HL-60 (cell line): ENCODE data around the gene ADGRE3.
"Not testable (repeated sequence)": the region's sequence is repeated elsewhere in the genome, so short reads cannot be mapped to it uniquely, and the experiment has no call there.

Experiments used
- DNase-seq, 2 experiments: peaks; one replicate each; pipeline ENCODE4 v3.0.0-alpha.2; 2010 to 2020; ENCODE audit warnings: low read depth in 1 of 2, low spot score in 1 of 2
- H3K27ac ChIP-seq: fragments of 250-450 bp; sonication (Bioruptor Pico); replicated peaks from 2 replicates; pipeline ENCODE4 v1.5.1; 2020; ENCODE audit warnings: mild to moderate bottlenecking, moderate library complexity
- H3K27me3 ChIP-seq: fragments of 250-450 bp; sonication (Bioruptor Pico); 2 replicates; pipeline ENCODE4 v1.5.1; 2021; ENCODE audit warnings: mild to moderate bottlenecking, moderate library complexity; ENCODE audit not compliant: insufficient read depth, poor library complexity, severe bottlenecking
- H3K4me3 ChIP-seq: replicated peaks from 2 replicates; pipeline ENCODE4 v1.5.1; 2011; ENCODE audit warnings: mild to moderate bottlenecking, control low read depth, low read length; ENCODE audit not compliant: insufficient read depth
- CTCF ChIP-seq: IDR thresholded peaks from one replicate; pipeline ENCODE4 v1.5.1; 2011; ENCODE audit warnings: low read length, control low read depth, inconsistent platforms; ENCODE audit not compliant: insufficient read depth
- GABPA ChIP-seq: IDR thresholded peaks from 2 replicates; pipeline ENCODE4 v1.6.1; 2012; ENCODE audit warnings: low read depth
- POLR2AphosphoS5 ChIP-seq: IDR thresholded peaks from 2 replicates; pipeline ENCODE4 v1.6.1; 2012; ENCODE audit warnings: low read depth
- REST ChIP-seq: IDR thresholded peaks from 2 replicates; pipeline ENCODE4 v1.6.1; 2012; ENCODE audit warnings: low read depth; ENCODE audit not compliant: insufficient replicate concordance
- SPI1 ChIP-seq: IDR thresholded peaks from 2 replicates; pipeline ENCODE4 v1.6.1; 2012; ENCODE audit warnings: low read depth, mild to moderate bottlenecking, borderline replicate concordance

ADGRE3 gene

GRCh38 chr19:14595558-14595957, 79.1 kb downstream of the ADGRE3 start:
- H3K27ac ChIP-seq: no peak overlapping the region
- H3K4me3 ChIP-seq: no peak overlapping the region
- TF ChIP-seq CTCF (no peak), GABPA (no peak), POLR2AphosphoS5 (no peak), REST (no peak), SPI1 (no peak)
- DNase-seq: no peak
- H3K27me3 ChIP-seq: no peaks in the 10 kb centered on the region

- H3K27me3 ChIP-seq, DNase-seq, H3K4me3 ChIP-seq, H3K27ac ChIP-seq: not testable (repeated sequence)
Observed at GRCh38 chr19:14589433-14589832, 85.2 kb downstream of the ADGRE3 start.

DNA sequence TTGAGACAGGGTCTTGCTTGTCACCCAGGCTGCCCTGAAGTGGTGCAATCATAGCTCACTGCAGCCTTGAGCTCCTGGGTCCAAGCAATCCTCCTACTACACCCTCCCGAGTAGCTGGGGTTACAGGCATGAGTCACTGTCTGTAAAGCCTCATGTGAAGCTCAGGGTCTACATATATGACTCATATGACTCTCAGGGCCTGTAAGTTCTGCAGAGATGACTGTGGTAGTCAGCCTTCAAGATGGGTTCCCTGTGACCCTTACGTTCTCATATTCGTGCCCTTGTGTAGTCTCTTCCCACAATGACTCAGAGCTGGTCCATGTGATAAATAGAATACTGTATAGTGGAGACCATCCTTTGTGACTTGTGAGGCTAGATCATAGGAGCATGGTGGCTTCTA, 89.5 kb downstream of the ADGRE3 start:
- H3K4me3 ChIP-seq: not testable (repeated sequence)

GRCh38 chr19:14584372-14584771, 90.3 kb downstream of the ADGRE3 start:
- H3K4me3 ChIP-seq, H3K27me3 ChIP-seq, H3K27ac ChIP-seq: not testable (repeated sequence)

More for the DNA sequence above, 89.5 kb downstream of the ADGRE3 start:
- not testable (repeated sequence) for H3K27ac ChIP-seq, DNase-seq, H3K27me3 ChIP-seq

GRCh38 chr19:14582894-14583340, 91.7 kb downstream of the ADGRE3 start, which contains the start of gene CLEC17A:
Gene CLEC17A (plus strand): TSS chr19:14583084. CDS start chr19:14583161, 77 bp downstream.
- TF ChIP-seq REST (no peak), CTCF (no peak), POLR2AphosphoS5 (no peak), SPI1 (no peak), GABPA (no peak)
- Histone ChIP-seq H3K27ac (no peak within 1 kb of the TSS), H3K4me3 (no peak within 1 kb of the TSS), H3K27me3 (no peaks in the 10 kb centered on the region)
- DNase-seq: no peak

More at GRCh38 chr19:14584372-14584771, 90.3 kb downstream of the ADGRE3 start:
- not testable (repeated sequence) for DNase-seq
